GM23338 (cell line): ENCODE measurements around the gene FERMT3.

Experiments
- CREB1 ChIP-seq: fragments of 250-450 bp; sonication (Bioruptor Pico); IDR thresholded peaks from 2 replicates; pipeline ENCODE4 v1.5.0; 2020; ENCODE audit warnings: low read depth, mild to moderate bottlenecking, moderate library complexity
- EZH2 ChIP-seq: fragments of 200-600 bp; sonication (generic); IDR thresholded peaks from one replicate; pipeline ENCODE4 v1.8.0; 2017; ENCODE audit warnings: antibody characterized with exemption, mild to moderate bottlenecking, low read depth; ENCODE audit not compliant: unreplicated experiment
- EZH2phosphoT487 ChIP-seq: fragments of 200-600 bp; sonication (generic); IDR thresholded peaks from one replicate; pipeline ENCODE4 v1.8.1; 2018; ENCODE audit warnings: antibody characterized with exemption; ENCODE audit not compliant: unreplicated experiment
- JUNB ChIP-seq: IDR thresholded peaks from one replicate; pipeline ENCODE4 v1.6.1; 2016; ENCODE audit warnings: antibody characterized with exemption; ENCODE audit not compliant: unreplicated experiment
- NANOG ChIP-seq: IDR thresholded peaks from 2 replicates; pipeline ENCODE4 v1.6.1; 2016; ENCODE audit warnings: antibody characterized with exemption, borderline replicate concordance
- POLR2AphosphoS5 ChIP-seq: IDR thresholded peaks from 2 replicates; pipeline ENCODE4 v1.6.1; 2016; ENCODE audit warnings: antibody characterized with exemption, low read depth
- ZNF114 ChIP-seq: fragments of 250-450 bp; sonication (Bioruptor Pico); IDR thresholded peaks from 2 replicates; pipeline ENCODE4 v1.5.0; 2020; ENCODE audit warnings: mild to moderate bottlenecking, moderate library complexity
- ZNF331 ChIP-seq: fragments of 250-450 bp; sonication (Bioruptor Pico); IDR thresholded peaks from 2 replicates; pipeline ENCODE4 v1.5.0; 2020; ENCODE audit warnings: low read depth, mild to moderate bottlenecking, moderate library complexity
- TF ChIP-seq, protein P1 (sequence below), 2 experiments: fragments of 200-600 bp in 1 of 2; sonication (generic) in 1 of 2; conservative IDR thresholded peaks; 2 replicates each; pipeline versions ENCODE4 v1.5.1 to v1.6.1; 2016 to 2017; ENCODE audit warnings: antibody characterized with exemption in 2 of 2, low read depth in 2 of 2, mild to moderate bottlenecking in 2 of 2, moderate library complexity in 1 of 2
- TF ChIP-seq, protein P2 (sequence below): IDR thresholded peaks from one replicate; pipeline ENCODE4 v1.6.1; 2018; ENCODE audit warnings: antibody characterized with exemption; ENCODE audit not compliant: unreplicated experiment
- TF ChIP-seq, protein P3 (sequence below): IDR thresholded peaks from 2 replicates; pipeline ENCODE4 v1.6.1; 2016; ENCODE audit warnings: antibody characterized with exemption
- TF ChIP-seq, protein P4 (sequence below): fragments of 250-450 bp; sonication (Bioruptor Pico); IDR thresholded peaks from 2 replicates; pipeline ENCODE4 v1.5.0; 2020; ENCODE audit warnings: mild to moderate bottlenecking, moderate library complexity

DNA sequence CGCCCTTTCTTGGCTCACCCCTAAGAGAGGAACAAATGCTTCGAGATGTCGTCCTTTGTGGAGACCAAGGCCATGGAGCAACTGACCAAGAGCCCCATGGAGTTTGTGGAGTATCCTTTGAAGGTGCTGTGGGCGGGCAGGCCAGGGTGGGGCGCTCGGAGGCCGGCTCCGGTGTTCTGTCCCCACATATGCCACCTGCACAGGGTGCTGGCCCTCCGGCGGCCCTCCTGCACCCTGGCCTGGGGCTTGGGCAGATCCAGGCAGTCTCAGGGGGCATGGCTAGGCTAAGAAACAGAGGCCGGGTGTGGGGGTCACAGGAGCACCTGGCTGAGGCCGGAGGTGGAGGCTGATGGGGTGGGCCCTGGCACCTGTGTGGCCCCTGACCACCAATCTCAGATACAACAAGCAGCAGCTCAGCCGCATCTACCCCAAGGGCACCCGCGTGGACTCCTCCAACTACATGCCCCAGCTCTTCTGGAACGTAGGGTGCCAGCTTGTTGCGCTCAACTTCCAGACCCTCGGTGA is 55.1 kb downstream of the FERMT3 start:
- TF ChIP-seq, protein P1, sequence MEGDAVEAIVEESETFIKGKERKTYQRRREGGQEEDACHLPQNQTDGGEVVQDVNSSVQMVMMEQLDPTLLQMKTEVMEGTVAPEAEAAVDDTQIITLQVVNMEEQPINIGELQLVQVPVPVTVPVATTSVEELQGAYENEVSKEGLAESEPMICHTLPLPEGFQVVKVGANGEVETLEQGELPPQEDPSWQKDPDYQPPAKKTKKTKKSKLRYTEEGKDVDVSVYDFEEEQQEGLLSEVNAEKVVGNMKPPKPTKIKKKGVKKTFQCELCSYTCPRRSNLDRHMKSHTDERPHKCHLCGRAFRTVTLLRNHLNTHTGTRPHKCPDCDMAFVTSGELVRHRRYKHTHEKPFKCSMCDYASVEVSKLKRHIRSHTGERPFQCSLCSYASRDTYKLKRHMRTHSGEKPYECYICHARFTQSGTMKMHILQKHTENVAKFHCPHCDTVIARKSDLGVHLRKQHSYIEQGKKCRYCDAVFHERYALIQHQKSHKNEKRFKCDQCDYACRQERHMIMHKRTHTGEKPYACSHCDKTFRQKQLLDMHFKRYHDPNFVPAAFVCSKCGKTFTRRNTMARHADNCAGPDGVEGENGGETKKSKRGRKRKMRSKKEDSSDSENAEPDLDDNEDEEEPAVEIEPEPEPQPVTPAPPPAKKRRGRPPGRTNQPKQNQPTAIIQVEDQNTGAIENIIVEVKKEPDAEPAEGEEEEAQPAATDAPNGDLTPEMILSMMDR (conservative IDR thresholded peaks at IDR 0.05; ENCODE audit: low read depth in 2 of 2) = no peak
- TF ChIP-seq CREB1 (CRISPR knock-in tag) (no peak), POLR2AphosphoS5 (no peak), EZH2 (no peak), JUNB (no peak), EZH2phosphoT487 (no peak), ZNF114 (CRISPR knock-in tag) (no peak), ZNF331 (CRISPR knock-in tag) (no peak), NANOG (no peak)
- TF ChIP-seq, protein P2, sequence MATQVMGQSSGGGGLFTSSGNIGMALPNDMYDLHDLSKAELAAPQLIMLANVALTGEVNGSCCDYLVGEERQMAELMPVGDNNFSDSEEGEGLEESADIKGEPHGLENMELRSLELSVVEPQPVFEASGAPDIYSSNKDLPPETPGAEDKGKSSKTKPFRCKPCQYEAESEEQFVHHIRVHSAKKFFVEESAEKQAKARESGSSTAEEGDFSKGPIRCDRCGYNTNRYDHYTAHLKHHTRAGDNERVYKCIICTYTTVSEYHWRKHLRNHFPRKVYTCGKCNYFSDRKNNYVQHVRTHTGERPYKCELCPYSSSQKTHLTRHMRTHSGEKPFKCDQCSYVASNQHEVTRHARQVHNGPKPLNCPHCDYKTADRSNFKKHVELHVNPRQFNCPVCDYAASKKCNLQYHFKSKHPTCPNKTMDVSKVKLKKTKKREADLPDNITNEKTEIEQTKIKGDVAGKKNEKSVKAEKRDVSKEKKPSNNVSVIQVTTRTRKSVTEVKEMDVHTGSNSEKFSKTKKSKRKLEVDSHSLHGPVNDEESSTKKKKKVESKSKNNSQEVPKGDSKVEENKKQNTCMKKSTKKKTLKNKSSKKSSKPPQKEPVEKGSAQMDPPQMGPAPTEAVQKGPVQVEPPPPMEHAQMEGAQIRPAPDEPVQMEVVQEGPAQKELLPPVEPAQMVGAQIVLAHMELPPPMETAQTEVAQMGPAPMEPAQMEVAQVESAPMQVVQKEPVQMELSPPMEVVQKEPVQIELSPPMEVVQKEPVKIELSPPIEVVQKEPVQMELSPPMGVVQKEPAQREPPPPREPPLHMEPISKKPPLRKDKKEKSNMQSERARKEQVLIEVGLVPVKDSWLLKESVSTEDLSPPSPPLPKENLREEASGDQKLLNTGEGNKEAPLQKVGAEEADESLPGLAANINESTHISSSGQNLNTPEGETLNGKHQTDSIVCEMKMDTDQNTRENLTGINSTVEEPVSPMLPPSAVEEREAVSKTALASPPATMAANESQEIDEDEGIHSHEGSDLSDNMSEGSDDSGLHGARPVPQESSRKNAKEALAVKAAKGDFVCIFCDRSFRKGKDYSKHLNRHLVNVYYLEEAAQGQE = no peak
- TF ChIP-seq, protein P3, sequence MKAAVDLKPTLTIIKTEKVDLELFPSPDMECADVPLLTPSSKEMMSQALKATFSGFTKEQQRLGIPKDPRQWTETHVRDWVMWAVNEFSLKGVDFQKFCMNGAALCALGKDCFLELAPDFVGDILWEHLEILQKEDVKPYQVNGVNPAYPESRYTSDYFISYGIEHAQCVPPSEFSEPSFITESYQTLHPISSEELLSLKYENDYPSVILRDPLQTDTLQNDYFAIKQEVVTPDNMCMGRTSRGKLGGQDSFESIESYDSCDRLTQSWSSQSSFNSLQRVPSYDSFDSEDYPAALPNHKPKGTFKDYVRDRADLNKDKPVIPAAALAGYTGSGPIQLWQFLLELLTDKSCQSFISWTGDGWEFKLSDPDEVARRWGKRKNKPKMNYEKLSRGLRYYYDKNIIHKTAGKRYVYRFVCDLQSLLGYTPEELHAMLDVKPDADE = no peak
- TF ChIP-seq, protein P4, sequence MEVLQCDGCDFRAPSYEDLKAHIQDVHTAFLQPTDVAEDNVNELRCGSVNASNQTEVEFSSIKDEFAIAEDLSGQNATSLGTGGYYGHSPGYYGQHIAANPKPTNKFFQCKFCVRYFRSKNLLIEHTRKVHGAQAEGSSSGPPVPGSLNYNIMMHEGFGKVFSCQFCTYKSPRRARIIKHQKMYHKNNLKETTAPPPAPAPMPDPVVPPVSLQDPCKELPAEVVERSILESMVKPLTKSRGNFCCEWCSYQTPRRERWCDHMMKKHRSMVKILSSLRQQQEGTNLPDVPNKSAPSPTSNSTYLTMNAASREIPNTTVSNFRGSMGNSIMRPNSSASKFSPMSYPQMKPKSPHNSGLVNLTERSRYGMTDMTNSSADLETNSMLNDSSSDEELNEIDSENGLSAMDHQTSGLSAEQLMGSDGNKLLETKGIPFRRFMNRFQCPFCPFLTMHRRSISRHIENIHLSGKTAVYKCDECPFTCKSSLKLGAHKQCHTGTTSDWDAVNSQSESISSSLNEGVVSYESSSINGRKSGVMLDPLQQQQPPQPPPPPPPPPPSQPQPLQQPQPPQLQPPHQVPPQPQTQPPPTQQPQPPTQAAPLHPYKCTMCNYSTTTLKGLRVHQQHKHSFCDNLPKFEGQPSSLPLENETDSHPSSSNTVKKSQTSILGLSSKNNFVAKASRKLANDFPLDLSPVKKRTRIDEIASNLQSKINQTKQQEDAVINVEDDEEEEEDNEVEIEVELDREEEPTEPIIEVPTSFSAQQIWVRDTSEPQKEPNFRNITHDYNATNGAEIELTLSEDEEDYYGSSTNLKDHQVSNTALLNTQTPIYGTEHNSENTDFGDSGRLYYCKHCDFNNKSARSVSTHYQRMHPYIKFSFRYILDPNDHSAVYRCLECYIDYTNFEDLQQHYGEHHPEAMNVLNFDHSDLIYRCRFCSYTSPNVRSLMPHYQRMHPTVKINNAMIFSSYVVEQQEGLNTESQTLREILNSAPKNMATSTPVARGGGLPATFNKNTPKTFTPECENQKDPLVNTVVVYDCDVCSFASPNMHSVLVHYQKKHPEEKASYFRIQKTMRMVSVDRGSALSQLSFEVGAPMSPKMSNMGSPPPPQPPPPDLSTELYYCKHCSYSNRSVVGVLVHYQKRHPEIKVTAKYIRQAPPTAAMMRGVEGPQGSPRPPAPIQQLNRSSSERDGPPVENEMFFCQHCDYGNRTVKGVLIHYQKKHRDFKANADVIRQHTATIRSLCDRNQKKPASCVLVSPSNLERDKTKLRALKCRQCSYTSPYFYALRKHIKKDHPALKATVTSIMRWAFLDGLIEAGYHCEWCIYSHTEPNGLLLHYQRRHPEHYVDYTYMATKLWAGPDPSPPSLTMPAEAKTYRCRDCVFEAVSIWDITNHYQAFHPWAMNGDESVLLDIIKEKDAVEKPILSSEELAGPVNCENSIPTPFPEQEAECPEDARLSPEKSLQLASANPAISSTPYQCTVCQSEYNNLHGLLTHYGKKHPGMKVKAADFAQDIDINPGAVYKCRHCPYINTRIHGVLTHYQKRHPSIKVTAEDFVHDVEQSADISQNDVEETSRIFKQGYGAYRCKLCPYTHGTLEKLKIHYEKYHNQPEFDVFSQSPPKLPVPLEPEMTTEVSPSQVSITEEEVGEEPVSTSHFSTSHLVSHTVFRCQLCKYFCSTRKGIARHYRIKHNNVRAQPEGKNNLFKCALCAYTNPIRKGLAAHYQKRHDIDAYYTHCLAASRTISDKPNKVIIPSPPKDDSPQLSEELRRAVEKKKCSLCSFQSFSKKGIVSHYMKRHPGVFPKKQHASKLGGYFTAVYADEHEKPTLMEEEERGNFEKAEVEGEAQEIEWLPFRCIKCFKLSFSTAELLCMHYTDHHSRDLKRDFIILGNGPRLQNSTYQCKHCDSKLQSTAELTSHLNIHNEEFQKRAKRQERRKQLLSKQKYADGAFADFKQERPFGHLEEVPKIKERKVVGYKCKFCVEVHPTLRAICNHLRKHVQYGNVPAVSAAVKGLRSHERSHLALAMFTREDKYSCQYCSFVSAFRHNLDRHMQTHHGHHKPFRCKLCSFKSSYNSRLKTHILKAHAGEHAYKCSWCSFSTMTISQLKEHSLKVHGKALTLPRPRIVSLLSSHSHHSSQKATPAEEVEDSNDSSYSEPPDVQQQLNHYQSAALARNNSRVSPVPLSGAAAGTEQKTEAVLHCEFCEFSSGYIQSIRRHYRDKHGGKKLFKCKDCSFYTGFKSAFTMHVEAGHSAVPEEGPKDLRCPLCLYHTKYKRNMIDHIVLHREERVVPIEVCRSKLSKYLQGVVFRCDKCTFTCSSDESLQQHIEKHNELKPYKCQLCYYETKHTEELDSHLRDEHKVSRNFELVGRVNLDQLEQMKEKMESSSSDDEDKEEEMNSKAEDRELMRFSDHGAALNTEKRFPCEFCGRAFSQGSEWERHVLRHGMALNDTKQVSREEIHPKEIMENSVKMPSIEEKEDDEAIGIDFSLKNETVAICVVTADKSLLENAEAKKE = no peak
